ENCODE results near the gene DNAH6. TPM values are rescaled to one million over a fixed set of nuclear protein-coding genes. Genes with fewer than 3 reads are reported as not detected.

DNAH6 gene
- total RNA-seq, 1 experiment from 2014 or later = 0.39 TPM

DNA sequence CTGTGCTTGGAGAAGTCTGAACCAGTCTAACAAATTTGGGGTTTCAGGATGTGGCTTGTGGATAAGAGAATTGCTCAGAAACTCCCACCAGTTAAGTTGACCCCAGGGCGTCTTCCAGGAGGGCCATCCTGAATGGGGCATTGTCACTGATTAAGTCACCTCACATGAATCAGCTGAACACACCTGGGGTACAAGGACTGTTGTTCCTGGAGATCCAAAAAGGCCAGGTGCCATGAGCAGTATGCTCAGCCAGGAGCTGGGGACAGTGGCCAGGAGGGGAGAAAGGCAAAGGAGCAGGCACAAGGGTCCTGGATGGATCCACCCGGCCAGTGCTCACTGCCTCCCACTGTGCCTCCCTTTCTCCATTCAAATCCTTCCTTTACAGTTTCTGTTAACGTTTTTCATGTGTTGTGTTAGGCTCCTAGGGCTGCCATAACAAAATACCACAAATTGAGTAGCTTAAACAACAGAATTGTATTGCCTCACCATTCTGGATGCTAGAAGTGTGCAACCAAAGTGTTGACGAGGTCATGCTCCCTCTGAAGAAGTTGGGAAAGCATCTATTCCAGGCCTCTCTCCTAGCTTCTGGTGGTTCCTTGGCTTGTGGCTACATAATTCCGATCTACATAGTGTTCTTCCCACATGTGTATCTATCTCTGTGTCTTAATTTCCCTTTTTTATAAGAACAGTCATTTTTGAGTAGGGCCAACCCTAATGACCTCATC lies 331.2 kb downstream of the DNAH6 start (continued):
- no peak for TF ChIP-seq ZNF532 (CRISPR knock-in tag; IDR thresholded peaks at IDR 0.05; ENCODE audit: borderline replicate concordance)

DNA sequence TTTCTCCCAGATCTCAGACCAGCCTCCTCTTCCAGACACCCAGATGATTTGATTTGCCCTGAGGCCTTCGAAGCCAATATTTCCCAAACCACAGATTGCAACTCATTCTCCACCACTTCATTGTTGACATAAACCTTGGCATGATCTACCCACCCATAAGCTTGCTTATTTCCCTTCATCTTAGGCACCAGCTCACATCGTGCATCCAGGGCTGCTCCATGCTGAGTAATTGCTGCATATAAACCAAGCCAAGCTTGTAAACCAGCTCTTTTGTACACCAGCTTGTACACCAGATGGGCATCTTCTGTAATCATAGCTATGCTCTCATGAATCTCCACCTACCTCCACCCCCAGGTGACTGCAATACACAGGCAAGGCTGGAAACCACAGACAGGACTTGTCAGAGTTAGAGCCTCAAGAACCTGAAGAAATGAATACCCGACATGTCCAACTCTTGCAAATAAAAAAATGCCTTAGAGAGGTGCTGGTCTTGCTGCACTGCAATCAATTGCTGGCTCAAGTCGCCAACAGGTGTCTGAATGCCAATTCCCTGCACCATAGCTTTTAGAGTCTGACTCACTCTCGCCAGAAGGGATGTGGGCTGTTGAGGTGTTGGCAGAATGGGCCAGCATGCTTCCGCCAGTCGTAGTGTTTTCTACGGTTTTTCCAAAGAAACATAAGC lies 333.1 kb downstream of the DNAH6 start:
- Mint-ChIP-seq H3K36me3 (peaks cover 9% of the 10 kb centered on the region), H3K4me1 (no peaks in the 10 kb centered on the region), H3K27ac (no peak overlapping the region), H3K9me3 (peaks cover 20% of the 10 kb centered on the region), H3K27me3 (ENCODE audit: low read depth) (peaks cover 17% of the 10 kb centered on the region), H3K4me3 (no peak overlapping the region)
- DNase-seq (ENCODE audit: low spot score) (no peak), ATAC-seq (no peak)
- POLR2A ChIA-PET = no interaction called here
- TF ChIP-seq AR (CRISPR knock-in tag; IDR thresholded peaks at IDR 0.05) = no peak
- TF ChIP-seq SP1 (CRISPR knock-in tag; conservative IDR thresholded peaks at IDR 0.05) = no peak
- TF ChIP-seq FOXK1 (CRISPR knock-in tag; IDR thresholded peaks at IDR 0.05) = no peak
- no peak for TF ChIP-seq ZNF396 (CRISPR knock-in tag; IDR thresholded peaks at IDR 0.05; ENCODE audit: borderline replicate concordance)
- TF ChIP-seq NR1H2 (CRISPR knock-in tag; IDR thresholded peaks at IDR 0.05) = no peak
- TF ChIP-seq NFATC4 (CRISPR knock-in tag; IDR thresholded peaks at IDR 0.05) = no peak
- no peak for TF ChIP-seq ETV6 (CRISPR knock-in tag; IDR thresholded peaks at IDR 0.05)
- CTCF ChIA-PET = interaction anchor here (1.2 to 1.8 kb wide), 5 partner anchors 9 to 108 kb away, joined by 4 to 8 read pairs (median 7); no protein-coding TSS in a partner anchor

- Mint-ChIP-seq H3K4me3 (no peak overlapping the region), H3K27me3 (ENCODE audit: low read depth) (peaks cover 27% of the 10 kb centered on the region), H3K36me3 (peaks cover 9% of the 10 kb centered on the region), H3K4me1 (peaks cover 8% of the 10 kb centered on the region), H3K9me3 (peaks cover 20% of the 10 kb centered on the region), H3K27ac (no peak overlapping the region)
- ChIA-PET CTCF (interaction anchor here (1.2 to 1.4 kb wide), 3 partner anchors 32 to 109 kb away, joined by 4 to 7 read pairs (median 5); no protein-coding TSS in a partner anchor), POLR2A (no interaction called here)
- TF ChIP-seq, protein P1, sequence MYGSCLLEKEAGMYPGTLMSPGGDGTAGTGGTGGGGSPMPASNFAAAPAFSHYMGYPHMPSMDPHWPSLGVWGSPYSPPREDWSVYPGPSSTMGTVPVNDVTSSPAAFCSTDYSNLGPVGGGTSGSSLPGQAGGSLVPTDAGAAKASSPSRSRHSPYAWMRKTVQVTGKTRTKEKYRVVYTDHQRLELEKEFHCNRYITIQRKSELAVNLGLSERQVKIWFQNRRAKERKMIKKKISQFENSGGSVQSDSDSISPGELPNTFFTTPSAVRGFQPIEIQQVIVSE (CRISPR knock-in tag; IDR thresholded peaks at IDR 0.05; ENCODE audit: borderline replicate concordance) = no peak
- TF ChIP-seq, protein P2, sequence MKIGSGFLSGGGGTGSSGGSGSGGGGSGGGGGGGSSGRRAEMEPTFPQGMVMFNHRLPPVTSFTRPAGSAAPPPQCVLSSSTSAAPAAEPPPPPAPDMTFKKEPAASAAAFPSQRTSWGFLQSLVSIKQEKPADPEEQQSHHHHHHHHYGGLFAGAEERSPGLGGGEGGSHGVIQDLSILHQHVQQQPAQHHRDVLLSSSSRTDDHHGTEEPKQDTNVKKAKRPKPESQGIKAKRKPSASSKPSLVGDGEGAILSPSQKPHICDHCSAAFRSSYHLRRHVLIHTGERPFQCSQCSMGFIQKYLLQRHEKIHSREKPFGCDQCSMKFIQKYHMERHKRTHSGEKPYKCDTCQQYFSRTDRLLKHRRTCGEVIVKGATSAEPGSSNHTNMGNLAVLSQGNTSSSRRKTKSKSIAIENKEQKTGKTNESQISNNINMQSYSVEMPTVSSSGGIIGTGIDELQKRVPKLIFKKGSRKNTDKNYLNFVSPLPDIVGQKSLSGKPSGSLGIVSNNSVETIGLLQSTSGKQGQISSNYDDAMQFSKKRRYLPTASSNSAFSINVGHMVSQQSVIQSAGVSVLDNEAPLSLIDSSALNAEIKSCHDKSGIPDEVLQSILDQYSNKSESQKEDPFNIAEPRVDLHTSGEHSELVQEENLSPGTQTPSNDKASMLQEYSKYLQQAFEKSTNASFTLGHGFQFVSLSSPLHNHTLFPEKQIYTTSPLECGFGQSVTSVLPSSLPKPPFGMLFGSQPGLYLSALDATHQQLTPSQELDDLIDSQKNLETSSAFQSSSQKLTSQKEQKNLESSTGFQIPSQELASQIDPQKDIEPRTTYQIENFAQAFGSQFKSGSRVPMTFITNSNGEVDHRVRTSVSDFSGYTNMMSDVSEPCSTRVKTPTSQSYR (CRISPR knock-in tag; IDR thresholded peaks at IDR 0.05) = no peak
- TF ChIP-seq, protein P3, sequence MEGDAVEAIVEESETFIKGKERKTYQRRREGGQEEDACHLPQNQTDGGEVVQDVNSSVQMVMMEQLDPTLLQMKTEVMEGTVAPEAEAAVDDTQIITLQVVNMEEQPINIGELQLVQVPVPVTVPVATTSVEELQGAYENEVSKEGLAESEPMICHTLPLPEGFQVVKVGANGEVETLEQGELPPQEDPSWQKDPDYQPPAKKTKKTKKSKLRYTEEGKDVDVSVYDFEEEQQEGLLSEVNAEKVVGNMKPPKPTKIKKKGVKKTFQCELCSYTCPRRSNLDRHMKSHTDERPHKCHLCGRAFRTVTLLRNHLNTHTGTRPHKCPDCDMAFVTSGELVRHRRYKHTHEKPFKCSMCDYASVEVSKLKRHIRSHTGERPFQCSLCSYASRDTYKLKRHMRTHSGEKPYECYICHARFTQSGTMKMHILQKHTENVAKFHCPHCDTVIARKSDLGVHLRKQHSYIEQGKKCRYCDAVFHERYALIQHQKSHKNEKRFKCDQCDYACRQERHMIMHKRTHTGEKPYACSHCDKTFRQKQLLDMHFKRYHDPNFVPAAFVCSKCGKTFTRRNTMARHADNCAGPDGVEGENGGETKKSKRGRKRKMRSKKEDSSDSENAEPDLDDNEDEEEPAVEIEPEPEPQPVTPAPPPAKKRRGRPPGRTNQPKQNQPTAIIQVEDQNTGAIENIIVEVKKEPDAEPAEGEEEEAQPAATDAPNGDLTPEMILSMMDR (IDR thresholded peaks at IDR 0.05) = no peak
- TF ChIP-seq, protein P4, sequence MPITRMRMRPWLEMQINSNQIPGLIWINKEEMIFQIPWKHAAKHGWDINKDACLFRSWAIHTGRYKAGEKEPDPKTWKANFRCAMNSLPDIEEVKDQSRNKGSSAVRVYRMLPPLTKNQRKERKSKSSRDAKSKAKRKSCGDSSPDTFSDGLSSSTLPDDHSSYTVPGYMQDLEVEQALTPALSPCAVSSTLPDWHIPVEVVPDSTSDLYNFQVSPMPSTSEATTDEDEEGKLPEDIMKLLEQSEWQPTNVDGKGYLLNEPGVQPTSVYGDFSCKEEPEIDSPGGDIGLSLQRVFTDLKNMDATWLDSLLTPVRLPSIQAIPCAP (CRISPR knock-in tag; IDR thresholded peaks at IDR 0.05) = no peak
- TF ChIP-seq JAZF1 (CRISPR knock-in tag; IDR thresholded peaks at IDR 0.05) = no peak
- ATAC-seq (peak; percentile 66), DNase-seq (ENCODE audit: low spot score) (no peak)
Observed at GRCh38 chr2:84850471-84850870, 334.2 kb downstream of the DNAH6 start.

Data from WTC11 (cell line).